Transverse colon (tissue), 4 donors: Measurements from ENCODE around the gene NRCAM. TPM values are rescaled to one million over a fixed set of nuclear protein-coding genes. Genes with fewer than 3 reads are reported as not detected.

Experiments used
- DNase-seq: peaks from one replicate; pipeline ENCODE4 v3.0.0-alpha.2; 2019
- H3K27ac ChIP-seq, 4 donors: fragments of 200-600 bp; sonication (generic); 2 replicates each; pipeline ENCODE4 v1.5.1; 2016 to 2018; ENCODE audit warnings: inconsistent platforms in 4 of 4
- H3K27me3 ChIP-seq: fragments of 200-600 bp; sonication (generic); 2 replicates; pipeline ENCODE4 v1.5.1; 2017; ENCODE audit warnings: inconsistent platforms
- H3K36me3 ChIP-seq, 4 donors: fragments of 200-600 bp; sonication (generic); 2 replicates each; pipeline ENCODE4 v1.5.1; 2017 to 2019; ENCODE audit warnings: inconsistent platforms in 4 of 4
- H3K4me1 ChIP-seq, 4 donors: fragments of 200-600 bp; sonication (generic); 2 replicates each; pipeline ENCODE4 v1.5.1; 2017 to 2020; ENCODE audit warnings: inconsistent platforms in 4 of 4
- H3K4me3 ChIP-seq, 4 donors: fragments of 200-600 bp; sonication (generic); 1 replicate in 1 of 4; 2 replicates in 3 of 4; pipeline versions ENCODE4 v1.5.1 to v1.6.1; 2017 to 2019; ENCODE audit warnings: inconsistent platforms in 4 of 4
- H3K9me3 ChIP-seq, 2 donors: fragments of 200-600 bp; sonication (generic); 2 replicates each; pipeline ENCODE4 v1.5.1; 2017 to 2019; ENCODE audit warnings: inconsistent platforms in 2 of 2
- CTCF ChIP-seq, 5 experiments: fragments of 200-600 bp in 3 of 5; fragments of 450-650 bp in 2 of 5; sonication (generic) in 3 of 5; IDR thresholded peaks; 1 replicate in 2 of 5; 2 replicates in 3 of 5; pipeline ENCODE4 v1.5.1; 2016 to 2017; ENCODE audit warnings: antibody characterized with exemption in 5 of 5, inconsistent platforms in 3 of 5, mild to moderate bottlenecking in 2 of 5, moderate library complexity in 1 of 5
- EP300 ChIP-seq: sonication (generic); formaldehyde crosslinking; IDR thresholded peaks from one replicate; pipeline ENCODE4 v1.6.1; 2017; ENCODE audit warnings: antibody characterized with exemption, low read depth
- POLR2A ChIP-seq: fragments of 450-650 bp; IDR thresholded peaks from one replicate; pipeline ENCODE4 v1.6.1; 2016; ENCODE audit warnings: antibody characterized with exemption, mild to moderate bottlenecking, moderate library complexity
- POLR2AphosphoS5 ChIP-seq, 3 donors: sonication (generic); formaldehyde crosslinking; IDR thresholded peaks; one replicate each; pipeline ENCODE4 v1.6.1; 2016; ENCODE audit warnings: antibody characterized with exemption in 3 of 3
- WGBS, 2 donors: methylation state at CpG; one replicate each; pipeline ENCODE4 v1.1.5; 2018; ENCODE audit warnings: low coverage in 1 of 2; 5-methylcytosine and 5-hydroxymethylcytosine counted together
- in situ Hi-C, 4 donors: fragments of 200-750 bp; cut with MboI; loops; one replicate each; pipeline versions ENCODE4 v1.15.0 to v1.15.1; 2017; ENCODE audit warnings: low sequenced_read_pairs in 3 of 4, low pct_ligation_motif_present in 1 of 4, low pct_unique_long_range_greater_than_20kb in 1 of 4
- intact Hi-C: fragments of 100-400 bp; cut with DNase I; formaldehyde crosslinking; loops from one replicate; pipeline ENCODE4 v1.15.1; 2023; ENCODE audit warnings: low total_unique reads
- total RNA-seq, 4 donors: library from RNA; depleted of rRNA; stranded (reverse); fragments of >200 nt; gene quantifications; one replicate each; pipeline ENCODE4 v1.1.0, GENCODE V29; 2016

Gene NRCAM
- total RNA-seq, 4 donors from 2014 or later: 0.60 to 2.5 (median 1.8) TPM

- H3K27ac ChIP-seq: no peak overlapping the region
- H3K4me1 ChIP-seq: no peaks in the 10 kb centered on the region
- TF ChIP-seq POLR2A: no peak
- no peak for TF ChIP-seq CTCF (IDR thresholded peaks at IDR 0.05)
- no peak for TF ChIP-seq POLR2AphosphoS5 (IDR thresholded peaks at IDR 0.05)
- TF ChIP-seq EP300: no peak
- no peak for DNase-seq
- H3K36me3 ChIP-seq: no peaks in the 10 kb centered on the region
- intact Hi-C loops (no loop called here), in situ Hi-C loops (no loop called here)
- no peaks in the 10 kb centered on the region for H3K9me3 ChIP-seq
- no peak overlapping the region for H3K4me3 ChIP-seq
- no peaks in the 10 kb centered on the region for H3K27me3 ChIP-seq
- 72 to 75% methylated on average over 3 to 4 of the region's 4 CpGs for WGBS, 2 donors
These were observed 131.9 kb downstream of the NRCAM start for GRCh38 chr7:108324053-108325038.

- in situ Hi-C loops (no loop called here), intact Hi-C loops (no loop called here)
- WGBS, 2 donors: 76 to 77% methylated on average over 4 of the region's 4 CpGs
These were observed 133.1 kb downstream of the NRCAM start for GRCh38 chr7:108322925-108323832.

GRCh38 chr7:108322046-108322445 is 134.2 kb downstream of the NRCAM start:
- no peak for DNase-seq
- in situ Hi-C loops (no loop called here), intact Hi-C loops (no loop called here)
- no peaks in the 10 kb centered on the region for H3K4me1 ChIP-seq
- H3K36me3 ChIP-seq: no peaks in the 10 kb centered on the region
- H3K27me3 ChIP-seq: no peaks in the 10 kb centered on the region
- WGBS, 2 donors: 45 to 58% methylated on average over 2 of the region's 2 CpGs
- H3K4me3 ChIP-seq: no peak overlapping the region
- TF ChIP-seq CTCF (IDR thresholded peaks at IDR 0.05): no peak
- H3K27ac ChIP-seq: no peak overlapping the region
- no peaks in the 10 kb centered on the region for H3K9me3 ChIP-seq

More at GRCh38 chr7:108322925-108323832, 133.1 kb downstream of the NRCAM start:
- no peaks in the 10 kb centered on the region for H3K36me3 ChIP-seq
- no peak overlapping the region for H3K27ac ChIP-seq
- no peak for DNase-seq
- no peak overlapping the region for H3K4me3 ChIP-seq
- no peaks in the 10 kb centered on the region for H3K27me3 ChIP-seq
- no peaks in the 10 kb centered on the region for H3K4me1 ChIP-seq
- no peaks in the 10 kb centered on the region for H3K9me3 ChIP-seq
- TF ChIP-seq POLR2A (no peak), CTCF (IDR thresholded peaks at IDR 0.05) (no peak), EP300 (no peak), POLR2AphosphoS5 (IDR thresholded peaks at IDR 0.05) (no peak)

- Histone ChIP-seq H3K36me3 (no peaks in the 10 kb centered on the region), H3K27me3 (no peaks in the 10 kb centered on the region), H3K4me1 (no peaks in the 10 kb centered on the region), H3K4me3 (no peak overlapping the region), H3K27ac (no peak overlapping the region), H3K9me3 (no peaks in the 10 kb centered on the region)
- in situ Hi-C loops: no loop called here
- intact Hi-C loops: no loop called here
- no peak for DNase-seq
- TF ChIP-seq EP300: no peak
- no peak for TF ChIP-seq POLR2A
- TF ChIP-seq POLR2AphosphoS5 (IDR thresholded peaks at IDR 0.05): no peak
- TF ChIP-seq CTCF (IDR thresholded peaks at IDR 0.05): no peak
- WGBS, 2 donors: 44 to 52% methylated on average over 1 of the region's 1 CpG
These were observed 134.9 kb downstream of the NRCAM start for GRCh38 chr7:108321359-108321758.
